Stimulated activated naive CD4-positive, alpha-beta T cell (primary cell): ENCODE measurements around the gene PCMTD2.
A peak's percentile ranks its signal among the peaks of the same experiment; 100 is the strongest.
"Not testable (repeated sequence)": the region's sequence is repeated elsewhere in the genome, so short reads cannot be mapped to it uniquely, and the experiment has no call there.

ENCODE experiments used
- DNase-seq, 6 experiments: peaks; one replicate each; lab custom pipeline; 2025; lab: John Stamatoyannopoulos, UW

The PCMTD2 gene

DNA sequence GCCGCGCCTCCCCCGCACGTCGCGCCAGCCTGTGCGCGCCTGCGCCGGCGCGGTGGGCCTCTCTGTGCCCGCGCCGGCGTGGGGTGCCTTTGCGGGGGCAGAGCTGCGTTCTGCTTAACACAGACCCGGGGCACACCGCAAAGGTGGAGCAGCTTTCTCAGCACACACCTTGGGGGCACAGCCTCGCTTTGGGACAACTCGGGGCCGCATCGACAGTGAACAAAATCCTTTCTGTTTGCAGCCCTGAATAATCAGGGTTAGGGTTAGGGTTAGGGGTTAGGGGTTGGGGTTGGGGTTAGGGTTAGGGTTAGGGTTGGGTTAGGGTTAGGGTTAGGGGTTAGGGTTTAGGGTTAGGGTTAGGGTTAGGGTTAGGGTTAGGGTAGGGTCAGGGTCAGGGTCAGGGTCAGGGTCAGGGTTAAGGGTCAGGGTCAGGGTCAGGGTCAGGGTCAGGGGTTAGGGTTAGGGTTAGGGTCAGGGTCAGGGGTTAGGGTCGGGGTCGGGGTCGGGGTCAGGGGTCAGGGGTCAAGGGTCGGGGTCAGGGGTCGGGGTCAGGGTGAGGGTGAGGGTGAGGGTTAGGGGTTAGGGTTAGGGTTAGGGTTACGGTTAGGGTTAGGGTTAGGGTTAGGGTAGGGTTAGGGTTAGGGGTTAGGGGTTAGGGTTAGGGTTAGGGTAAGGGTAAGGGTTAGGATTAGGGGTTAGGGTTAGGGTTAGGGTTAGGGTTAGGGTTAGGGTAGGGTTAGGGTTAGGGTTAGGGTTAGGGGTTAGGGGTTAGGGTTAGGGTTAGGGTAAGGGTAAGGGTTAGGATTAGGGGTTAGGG lies 31.1 kb downstream of the PCMTD2 start:
- peak in 3 of 6 experiments; percentile 5 to 20 (median 14) for DNase-seq

DNA sequence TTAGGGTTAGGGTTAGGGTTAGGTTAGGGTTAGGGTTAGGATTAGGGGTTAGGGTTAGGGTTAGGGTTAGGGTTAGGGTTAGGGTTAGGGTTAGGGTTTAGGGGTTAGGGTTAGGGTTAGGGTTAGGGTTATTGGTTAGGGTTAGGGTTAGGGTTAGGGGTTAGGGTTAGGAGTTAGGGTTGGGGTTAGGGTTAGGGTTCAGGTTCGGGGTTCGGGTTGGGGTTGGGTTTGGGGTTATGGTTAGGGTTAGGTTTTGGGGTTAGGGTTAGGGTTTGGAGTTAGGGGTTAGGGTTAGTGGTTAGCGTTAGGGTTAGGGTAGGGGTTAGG lies 31.7 kb downstream of the PCMTD2 start:
- not testable (repeated sequence) for DNase-seq

DNA sequence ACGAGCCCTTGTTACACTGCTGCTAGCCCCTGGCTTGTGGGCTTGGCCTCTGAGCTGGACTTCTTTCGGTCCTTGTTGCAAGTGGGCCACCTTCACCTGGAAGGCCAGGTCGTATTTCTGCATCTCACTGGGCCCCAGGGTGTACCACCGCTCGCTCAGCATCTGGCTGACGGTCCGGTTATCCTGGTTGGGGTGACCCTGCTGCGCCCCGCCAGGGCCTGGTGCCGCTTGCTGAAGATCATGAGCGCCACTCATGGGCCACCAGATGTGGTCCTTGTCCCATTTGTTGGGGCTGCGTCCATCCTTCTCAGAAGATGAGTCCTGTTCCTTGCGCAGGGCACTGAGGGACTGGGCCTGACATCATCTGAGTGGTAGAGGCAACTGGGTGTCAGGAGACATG lies 36.6 kb downstream of the PCMTD2 start:
- DNase-seq: not testable (repeated sequence)

DNA sequence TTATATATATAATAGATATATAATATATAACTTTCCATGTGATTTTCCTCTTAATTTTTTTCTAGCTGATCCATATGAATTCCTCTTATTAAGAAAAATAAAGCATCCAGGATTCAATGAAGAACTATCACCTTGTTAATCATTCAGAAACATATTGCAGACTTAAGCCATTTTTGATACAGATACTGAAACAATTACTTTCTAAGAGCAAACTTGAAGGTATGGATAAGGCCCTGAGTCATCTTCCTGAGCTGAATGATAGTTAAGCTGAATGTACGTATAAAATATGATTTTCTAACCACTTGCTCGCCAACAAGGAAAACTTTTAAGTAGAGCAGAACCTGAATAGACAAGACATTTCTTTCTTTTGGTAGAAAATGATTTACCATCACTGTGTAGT lies 47.5 kb downstream of the PCMTD2 start:
- not testable (repeated sequence) for DNase-seq

DNA sequence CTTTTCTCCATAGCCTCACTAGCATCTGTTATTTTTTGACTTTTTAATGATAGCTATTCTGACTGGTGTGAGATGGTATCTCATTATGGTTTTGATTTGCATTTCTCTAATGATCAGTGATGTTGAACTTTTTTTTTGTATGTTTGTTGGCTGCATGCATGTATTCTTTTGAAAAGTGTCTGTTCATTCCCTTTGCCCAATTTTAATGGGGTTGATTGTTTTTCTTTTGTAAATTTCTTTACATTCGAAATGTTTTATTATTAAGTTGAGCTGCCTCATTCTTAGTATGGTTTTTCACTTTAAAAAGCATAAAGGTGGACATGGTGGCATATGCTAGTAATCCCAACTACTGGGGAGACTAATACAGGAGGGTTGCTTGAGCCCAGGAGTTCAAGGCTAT lies 58.2 kb downstream of the PCMTD2 start:
- DNase-seq: not testable (repeated sequence)

DNA sequence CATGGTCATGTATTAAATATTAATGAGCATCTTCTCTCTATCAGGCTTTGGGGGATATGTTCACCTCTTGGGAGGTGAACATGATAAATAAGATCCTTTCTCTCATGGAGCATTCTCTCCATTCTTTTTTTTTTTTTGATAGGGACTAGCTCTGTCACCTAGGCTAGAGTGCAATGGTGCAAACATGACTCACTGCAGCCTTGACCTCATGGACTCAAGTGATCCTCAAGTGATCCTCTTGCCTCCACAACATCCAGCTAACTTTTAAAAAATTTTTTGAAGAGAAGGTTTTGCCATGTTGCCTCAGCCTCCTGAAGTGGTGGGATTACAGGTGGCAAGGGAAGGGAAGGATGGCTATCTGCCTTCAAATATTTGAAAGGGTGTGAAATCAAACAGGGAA lies 59.8 kb downstream of the PCMTD2 start:
- not testable (repeated sequence) for DNase-seq

DNA sequence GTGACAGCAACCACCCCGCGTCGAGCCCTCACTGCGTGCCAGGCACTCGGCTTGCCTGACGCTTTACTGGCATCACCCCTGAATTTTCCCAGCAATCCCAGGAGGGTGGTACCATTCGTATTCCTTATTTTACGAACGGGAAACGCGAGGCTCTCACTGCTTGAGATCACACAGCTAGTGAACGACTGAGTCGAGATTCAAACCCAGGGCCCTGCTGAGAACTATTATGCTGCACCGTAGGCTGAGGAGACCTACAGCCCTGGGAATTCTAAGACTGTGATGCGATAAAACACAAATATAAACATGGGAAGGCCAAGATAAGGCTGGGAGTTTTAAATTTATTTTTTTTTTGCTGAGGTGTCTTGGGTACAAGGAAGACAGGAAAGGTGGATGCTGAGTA lies 60.3 kb downstream of the PCMTD2 start:
- DNase-seq: not testable (repeated sequence)

DNA sequence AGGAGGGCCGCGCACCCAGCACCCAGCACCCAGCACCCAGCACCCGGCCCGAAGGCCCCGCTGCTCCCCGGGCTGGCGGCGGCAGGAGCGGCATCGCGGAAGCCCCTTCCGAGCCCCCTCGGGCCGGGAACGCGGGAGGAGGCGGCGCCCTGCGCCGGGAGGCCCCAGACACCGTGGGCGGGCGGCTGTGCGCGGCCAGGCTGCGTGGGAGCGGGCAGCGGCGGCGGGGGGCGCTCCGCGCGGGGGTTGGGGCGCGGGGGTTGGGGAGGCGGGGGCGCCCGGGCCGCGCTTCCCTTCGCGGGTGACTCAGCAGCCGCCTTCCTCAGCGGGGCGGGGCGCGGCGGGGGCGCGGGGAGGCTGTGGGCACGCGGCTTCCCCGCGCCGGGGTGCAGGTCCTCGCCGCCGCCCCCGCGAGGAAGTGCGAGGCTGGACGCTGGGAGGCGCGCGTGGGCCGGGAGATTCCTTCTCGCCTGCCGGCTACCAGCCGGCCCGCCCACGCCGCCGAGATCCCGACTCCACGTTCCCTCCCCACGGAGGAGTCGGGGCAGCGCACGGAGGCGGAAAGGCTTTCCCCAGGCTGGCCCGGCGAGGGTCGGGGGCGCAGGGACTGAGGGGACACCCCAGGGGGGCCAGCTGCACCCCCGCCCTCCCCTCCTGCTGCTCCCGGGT lies 61.0 kb downstream of the PCMTD2 start:
- DNase-seq: not testable (repeated sequence)

DNA sequence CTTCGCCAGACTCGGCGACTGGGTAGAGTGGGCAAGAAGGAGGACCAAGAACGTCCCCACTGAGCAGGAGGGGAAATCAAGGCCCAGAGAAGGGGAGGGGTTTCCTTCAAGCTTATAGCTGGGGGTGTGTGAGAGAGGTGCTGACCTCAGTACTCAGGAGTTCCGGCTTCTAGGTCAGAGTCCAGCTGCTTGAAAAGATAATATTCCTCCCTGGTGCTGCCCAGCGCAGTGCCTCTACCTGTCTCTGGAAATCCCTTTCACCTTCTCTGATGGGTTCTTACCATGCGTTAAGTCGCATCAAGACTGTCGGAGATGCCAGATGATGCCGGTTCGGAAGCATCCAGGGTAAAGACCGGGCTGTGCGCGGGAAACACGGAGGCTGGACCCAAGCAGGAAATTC lies 61.8 kb downstream of the PCMTD2 start:
- DNase-seq: not testable (repeated sequence)

DNA sequence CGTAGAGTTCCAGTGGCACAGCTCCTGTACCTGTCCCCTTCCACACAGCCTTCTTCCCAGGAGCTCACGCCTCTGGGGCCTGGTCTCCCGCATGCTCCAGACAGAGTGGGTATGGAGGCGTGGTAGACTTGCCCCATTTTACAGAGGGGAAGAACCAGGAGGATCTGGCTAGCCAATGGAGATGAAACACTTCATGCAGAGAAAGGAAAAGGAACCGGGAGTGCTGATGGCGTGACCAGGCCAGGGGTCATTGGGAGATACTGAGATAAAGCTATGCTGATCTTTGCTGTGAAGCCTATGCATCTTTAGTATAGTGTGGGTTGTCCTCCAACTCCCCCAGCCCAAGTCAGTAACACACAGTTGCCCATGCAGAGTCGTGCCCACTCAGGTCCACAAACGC lies 62.5 kb downstream of the PCMTD2 start:
- not testable (repeated sequence) for DNase-seq

DNA sequence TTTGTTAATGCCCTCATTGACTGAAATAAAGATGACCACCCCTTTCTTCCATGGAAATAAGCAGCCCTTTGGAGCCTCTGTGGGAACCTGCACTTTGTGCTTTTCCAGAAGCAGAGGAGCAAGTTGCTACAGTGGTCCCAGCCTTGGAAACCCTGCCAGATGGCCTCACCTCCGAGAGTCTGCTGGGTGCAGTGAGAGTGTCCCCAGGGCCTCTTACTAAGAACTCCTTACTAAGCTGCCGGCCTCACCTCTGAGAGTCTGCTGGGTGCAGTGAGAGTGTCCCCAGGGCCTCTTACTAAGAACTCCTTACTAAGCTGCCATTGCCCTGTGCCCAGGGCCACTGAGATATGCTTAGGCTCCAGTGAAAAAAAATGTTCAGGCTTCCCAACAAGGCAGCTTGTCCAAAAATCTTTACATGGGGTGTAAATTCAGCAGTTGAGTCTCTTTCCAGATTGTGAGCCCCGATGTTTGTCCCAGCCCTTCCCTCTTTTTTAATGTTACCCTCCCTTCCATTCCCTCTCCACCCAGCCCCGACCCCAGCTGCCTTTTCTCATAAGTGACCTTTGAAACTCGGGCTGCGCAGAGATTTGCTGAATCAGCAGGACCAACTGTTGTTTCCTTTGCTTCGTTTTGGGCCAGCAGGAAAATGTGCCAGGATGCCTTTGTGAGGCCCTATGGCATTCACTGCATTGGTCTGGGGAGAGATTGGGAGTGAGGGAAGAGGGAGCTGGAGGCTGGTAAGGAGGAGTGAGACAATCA lies 66.7 kb downstream of the PCMTD2 start:
- DNase-seq: not testable (repeated sequence)
